ELR (cell line): Measurements from ENCODE around the gene SLC16A10.
A peak's percentile ranks its signal among the peaks of the same experiment; 100 is the strongest.
"Not testable (repeated sequence)": the region's sequence is repeated elsewhere in the genome, so short reads cannot be mapped to it uniquely, and the experiment has no call there.

Source experiments
- DNase-seq: peaks from one replicate; pipeline ENCODE4 v3.0.0-alpha.2; 2015; ENCODE audit warnings: low read depth

The SLC16A10 gene

DNA sequence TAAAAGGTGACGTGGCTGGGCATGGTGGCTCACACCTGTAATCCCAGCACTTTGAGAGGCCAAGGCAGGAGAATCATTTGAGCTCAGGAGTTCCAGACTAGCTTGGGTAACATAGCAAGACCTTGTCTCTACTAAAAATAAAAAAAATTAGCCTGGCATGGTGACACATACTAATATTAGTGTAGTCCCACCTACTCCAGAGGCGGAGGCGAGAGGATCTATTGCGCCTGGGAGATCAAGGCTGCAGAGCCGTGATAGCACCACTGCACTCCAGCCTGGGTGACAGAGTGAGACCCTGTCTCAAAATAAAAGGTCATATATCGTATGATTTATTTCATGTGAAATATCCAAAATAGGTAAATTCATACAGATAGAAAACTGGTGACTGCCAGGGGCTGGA lies 132.5 kb downstream of the SLC16A10 start:
- no peak for DNase-seq

DNA sequence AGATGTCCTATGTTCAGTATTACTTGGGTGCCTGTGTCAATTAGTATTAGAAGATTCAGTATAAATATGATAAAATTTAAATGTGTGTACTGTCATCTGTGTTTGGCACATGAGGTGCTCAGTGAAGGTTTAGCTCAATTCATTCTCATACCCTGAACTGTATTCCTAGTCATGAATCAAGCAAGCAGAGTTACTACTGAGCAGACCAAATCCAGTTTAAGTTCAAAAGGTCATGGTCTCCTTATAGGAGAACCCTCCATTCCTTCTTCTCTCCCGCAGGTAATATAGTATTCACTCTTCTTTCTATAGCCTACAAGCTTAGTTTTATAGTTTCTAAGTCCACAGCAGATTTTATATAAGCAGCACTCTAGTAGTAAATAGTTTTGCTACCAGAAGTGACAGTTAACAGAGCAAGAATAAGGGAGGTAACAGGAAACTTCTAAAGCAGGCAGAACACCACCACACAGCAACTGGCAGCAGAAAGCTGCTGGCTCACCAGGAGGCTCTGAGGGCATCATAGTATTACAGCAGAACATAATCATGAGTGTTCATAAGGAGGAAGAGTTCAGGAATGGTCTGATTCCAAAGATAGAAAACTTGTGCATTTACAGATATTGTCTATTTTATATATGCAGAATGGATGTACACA lies 133.2 kb downstream of the SLC16A10 start:
- no peak for DNase-seq

DNA sequence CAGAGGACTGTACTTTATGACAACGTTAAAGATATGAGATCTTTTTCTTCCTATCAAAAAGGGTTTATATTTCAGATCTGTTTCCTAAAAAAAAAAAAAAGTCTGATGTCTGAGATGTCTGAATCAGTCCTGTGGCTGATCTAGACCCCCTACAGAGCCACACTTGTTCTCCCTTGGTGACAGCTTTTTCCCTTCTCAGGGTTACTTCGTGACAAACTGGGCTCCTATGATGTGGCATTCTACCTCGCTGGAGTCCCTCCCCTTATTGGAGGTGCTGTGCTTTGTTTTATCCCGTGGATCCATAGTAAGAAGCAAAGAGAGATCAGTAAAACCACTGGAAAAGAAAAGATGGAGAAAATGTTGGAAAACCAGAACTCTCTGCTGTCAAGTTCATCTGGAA lies 134.5 kb downstream of the SLC16A10 start:
- DNase-seq: no peak

DNA sequence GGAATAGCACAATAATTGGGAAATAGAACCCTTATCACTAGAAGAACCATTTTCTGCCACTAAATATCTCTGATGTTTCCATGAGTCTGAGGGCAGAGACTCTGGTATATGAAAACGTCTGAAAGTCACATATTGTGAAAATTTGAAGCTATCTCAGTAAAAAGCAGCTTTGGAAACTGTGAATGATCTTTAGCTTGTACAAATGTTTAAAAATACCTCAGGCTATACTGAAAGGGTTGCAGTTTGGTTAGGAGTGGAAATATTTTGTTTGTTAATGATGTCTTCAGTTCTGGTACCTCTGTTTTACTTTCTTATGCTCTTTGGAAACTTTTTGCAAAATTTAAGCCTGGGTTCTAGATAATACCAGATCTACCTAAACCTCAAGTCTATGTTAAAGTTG lies 135.0 kb downstream of the SLC16A10 start:
- DNase-seq: no peak

DNA sequence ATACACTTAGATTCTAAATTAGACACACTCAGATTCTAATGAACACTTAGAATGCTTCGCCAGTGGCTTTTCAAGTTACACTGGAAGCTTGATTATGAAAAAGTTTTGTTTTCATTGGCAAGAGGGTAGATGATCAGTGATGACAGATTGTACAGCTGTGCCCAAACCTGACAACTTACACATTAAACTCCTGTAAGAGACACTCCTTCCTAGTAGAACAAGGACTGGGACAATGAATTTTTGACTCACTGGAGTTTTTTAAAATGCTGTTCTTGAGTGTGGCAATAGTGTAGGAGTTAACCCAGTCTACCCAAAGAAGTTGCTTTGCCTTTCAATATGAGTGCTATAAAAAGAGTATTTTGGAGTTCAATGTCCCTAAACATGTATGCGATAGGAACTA lies 140.8 kb downstream of the SLC16A10 start:
- no peak for DNase-seq

DNA sequence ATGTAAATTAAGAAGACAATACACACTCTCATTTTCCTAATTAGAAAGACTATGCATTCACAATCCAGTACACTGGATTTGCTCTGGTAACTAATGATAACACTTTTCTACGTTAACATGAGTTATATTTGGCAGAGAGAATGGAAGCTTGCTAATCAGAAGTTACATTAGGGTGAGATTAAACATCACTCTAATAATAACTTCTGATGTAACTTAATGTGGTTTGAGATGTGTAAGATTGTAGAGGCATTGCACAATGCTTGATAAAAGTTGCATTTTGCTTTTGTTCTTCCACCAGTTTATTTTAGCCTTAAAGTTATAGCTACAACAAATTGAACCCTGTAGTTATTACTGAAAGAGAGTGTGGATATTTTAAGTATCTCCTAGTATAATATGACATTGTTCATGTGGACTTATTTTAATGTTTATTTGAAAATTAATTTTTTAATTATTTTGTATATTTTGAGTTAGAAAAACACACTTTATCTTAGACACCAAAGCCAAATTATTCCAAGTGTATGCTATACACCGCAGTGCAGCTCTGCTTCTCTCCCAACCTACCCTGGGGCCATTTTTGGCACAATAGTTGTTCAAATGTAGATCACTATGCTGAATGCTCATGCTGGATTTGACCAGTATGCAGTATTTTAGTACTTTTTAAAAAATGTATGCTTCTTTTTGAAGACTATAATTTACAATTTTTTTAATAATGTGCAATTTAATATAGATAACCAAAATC lies 143.2 kb downstream of the SLC16A10 start:
- peak; percentile 59 for DNase-seq

DNA sequence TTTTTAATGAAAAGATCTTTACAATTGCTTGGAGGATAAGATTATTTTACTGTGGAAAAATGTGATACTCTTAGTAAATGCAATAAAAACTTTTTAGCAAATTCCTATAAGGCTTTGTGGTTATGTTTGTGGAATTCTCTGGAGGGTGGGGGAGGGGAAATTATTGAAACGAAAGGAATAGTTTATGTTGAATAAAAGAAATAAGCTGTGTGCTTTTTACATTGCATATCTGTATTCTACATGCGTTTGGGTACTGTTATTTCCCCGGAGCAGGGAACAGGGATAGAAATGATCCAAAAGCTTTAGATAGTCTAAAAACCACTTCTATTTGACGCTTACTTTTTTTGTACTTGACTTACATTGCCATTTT lies 143.8 kb downstream of the SLC16A10 start:
- DNase-seq: no peak

DNA sequence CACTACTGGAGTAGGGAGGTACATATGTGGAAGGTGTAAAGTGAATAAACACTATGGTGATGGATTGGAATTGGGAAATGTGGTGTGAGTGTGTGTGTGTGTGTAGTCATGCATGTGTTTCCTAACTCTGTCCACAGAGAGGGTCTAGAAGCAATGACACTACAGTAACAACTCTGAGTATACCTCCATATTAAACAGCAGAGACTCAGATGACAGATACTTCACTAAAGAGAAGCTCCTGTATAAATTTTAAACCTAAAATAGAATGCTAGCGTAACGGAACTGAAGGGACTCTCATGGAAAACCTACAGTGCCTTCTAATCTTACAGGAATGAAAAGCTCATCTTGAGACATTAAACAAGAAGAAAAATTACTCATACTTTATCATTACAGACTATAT lies 150.5 kb downstream of the SLC16A10 start:
- peak; percentile 65 for DNase-seq

DNA sequence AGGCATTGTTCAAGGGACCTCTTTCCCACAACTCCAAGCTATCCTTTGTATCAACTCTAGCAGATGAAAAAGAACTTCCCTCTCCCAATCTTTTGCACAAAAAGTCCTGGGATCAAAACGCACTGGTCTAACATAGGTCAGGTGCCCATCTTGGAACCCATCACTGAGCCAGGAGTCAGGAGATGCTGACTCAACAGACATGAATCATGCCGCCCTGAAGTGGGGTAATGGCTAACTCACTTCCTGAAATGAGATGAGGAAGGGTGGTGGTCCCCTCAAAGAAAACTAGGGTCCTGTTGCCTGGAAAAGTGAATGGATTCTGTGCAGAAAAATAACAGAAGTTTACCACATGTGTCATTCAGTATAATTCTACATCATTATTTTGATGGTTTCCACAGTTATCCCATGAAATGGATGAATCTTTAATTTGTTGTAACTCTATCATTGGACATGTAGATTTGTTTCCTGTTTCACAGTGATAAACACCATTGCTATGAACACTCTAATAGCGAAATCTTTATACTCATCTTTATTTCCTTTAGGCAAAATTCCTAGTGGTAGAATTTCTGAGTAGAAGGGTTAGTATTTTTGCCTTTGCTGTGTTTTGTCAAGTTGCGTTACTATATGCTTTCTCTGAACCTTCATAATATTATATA lies 151.3 kb downstream of the SLC16A10 start:
- DNase-seq: peak; percentile 92

DNA sequence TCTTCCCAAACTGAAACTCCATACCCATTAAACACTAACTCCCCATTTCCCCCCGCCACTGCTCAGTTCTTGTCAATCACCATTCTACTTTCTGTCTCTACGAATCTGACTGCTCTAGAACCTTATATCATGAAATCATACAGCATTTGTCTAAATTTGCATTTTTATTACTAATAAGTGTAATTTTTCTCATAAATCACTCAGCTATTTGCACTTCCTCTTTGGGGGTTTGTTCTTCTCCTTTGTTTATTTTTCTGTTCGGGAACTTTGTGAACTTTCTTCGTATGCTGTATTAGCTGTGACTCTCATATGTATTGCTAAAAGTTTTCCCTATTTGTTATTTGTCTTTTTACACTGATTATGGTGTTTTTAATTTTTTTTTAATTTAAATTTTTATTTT lies 152.2 kb downstream of the SLC16A10 start:
- DNase-seq: no peak

DNA sequence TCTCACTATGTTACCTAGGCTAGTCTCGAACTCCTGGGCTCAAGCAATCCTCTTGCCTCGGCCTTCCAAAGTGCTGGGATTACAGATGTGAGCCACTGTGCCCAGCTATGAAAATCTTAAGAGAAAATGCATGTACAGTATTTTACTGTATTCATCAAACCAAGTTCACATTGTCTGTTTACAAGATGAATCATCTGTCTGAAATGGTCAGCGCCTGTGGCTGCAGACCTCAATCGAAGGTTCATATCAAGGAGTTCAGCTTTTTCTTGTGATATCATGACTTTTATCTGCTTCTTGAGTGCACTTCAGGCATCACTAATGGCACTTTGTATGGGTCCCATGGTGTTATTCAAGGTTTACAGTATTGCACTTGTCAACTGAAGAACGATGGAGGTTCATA lies 155.1 kb downstream of the SLC16A10 start:
- peak; percentile 86 for DNase-seq

DNA sequence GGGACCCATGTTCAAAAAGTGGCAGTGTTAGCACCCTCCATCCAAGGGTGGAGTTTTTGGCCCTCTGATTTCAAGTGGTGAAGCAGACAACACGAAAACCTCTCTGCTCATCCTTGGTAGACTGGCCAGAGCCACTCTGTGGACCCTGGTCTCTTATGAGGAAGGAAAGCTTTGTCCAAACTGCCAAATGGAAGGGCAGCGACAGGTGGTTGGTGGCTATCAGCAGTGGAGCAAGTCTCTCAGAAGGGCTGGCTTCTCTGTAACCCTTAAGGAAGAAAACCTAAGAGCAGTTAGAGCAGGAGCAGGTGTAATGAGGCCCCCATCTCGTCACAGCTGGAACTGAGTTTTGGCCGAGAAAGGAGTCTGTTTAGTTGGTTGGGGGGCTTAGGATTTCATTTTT lies 155.8 kb downstream of the SLC16A10 start:
- no peak for DNase-seq

DNA sequence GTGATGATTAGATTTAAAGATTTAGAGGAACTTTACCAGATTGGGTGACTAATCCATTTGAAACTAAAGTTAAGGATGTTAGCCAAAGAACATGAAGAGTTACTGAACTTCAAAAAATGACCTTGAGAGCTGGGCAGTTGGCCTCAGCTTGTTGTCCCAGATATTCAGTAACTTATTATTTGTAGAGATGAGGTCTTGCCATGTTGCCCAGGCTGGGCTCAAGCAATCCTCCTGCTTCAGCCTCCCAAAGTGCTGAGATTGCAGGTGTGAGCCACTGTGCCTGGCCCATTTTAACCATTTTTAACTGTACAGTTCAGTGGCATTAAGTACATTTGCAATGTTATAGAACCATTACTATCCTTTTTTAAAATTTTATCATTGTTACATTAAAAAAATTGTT lies 161.5 kb downstream of the SLC16A10 start:
- DNase-seq: no peak

DNA sequence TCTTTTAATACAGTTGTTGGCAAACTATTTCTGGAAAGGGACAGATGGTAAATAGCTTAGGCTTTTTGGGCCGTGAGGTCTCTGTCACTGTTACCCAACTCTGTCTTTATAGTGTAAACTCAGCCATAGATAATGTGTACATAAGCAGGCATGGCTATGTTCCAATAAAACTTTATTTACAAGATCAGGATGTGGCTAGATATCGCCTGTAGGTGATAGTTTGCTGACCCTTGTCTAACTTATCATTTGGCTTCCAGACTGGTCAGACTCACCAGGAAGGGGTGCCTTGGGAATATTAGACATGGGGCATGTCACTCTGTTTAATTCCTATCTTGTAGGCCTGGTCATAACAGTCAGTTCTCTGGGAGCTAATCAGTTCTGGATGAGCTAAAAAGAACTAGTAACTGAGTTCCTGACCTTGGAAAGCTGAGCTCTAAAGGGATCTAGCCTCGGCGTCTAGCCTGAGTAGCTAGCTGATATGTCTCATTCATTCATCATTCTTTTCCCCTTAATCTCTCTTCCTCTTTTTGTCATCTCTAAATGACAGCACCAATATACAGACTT lies 163.6 kb downstream of the SLC16A10 start:
- DNase-seq: no peak

DNA sequence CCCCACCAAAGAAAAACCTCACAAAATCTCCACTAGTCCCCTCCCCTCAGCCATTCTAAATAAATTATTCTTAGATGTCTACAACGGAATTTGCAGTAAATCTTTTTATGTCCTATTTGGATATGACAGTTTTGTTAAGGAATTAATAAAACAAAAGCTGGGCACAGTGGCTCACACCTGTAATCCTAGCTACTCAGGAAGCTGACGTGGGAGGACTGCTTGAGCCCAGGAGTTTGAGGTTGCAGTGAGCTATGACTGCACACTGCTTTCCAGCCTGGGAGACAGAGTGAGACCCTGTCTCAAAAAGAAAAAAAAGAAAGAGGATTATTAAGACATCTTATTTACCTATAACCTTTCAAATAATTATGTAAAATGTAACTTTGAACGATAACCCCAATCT lies 165.4 kb downstream of the SLC16A10 start:
- no peak for DNase-seq

DNA sequence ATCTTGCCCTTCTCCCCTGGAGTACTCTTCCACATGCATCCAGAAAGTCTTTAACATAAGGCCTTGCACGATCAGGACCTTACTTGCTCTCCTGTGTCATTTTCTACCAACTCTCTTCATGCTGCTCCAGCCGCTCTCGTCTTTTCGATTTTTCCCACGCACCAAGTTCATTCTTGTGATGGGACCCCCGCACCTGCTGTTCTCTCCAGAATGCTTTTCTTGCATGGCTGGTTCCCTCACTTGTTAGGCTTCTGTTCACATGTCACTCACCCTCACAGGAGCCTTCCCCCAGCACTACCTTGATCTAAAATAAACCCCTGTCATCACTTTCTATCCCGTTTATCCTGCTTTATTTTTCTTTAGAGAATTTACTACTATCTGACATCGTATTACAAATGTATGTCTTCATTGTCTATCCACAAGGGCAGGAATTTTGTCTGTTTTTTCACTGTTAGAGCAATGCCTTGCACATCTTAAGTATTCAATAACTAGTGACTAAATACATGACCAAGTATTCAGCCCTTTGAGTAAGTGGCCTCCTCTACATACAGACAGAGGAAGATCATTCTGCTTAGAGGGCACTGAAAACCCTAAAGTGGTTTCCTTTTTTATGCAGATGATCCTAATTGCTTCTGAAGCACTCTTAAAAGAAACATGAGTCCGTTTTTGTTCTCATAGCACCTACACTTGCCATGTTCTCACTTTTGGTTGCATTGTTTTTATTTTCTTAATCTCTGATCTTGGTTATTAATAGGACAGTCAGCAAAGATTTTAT lies 166.9 kb downstream of the SLC16A10 start:
- DNase-seq: no peak

DNA sequence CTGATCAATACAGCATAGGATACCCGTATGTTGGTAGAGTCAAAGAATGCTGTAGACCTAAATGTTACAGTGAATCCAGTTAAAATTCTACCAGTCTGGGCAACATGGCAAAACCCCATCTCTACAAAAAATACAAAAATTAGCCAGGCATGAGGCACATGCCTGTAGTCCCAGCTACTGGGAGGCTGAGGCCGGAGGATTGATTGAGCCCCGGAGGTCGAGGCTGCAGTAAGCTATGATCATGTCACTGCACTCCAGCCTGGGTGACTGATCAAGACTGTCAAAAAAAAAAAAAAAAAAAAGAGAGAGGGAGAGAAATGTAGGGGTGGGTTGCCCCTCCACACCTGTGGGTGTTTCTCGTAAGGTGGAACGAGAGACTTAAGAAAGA lies 167.5 kb downstream of the SLC16A10 start:
- no peak for DNase-seq

DNA sequence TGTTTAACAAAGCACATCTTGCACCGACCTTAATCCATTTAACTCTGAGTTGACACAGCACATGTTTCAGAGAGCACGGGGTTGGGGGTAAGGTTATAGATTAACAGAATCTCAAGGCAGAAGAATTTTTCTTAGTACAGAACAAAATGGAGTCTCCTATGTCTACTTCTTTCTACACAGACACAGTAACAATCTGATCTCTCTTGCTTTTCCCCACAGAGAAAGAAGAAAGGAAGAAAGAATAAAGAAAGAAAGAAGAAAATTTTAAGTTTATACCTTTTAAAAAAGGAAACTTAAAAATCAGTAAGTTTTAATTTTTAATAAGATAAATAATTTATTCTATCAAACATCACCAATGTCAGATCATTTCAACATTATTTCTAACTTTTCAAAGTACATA lies 168.5 kb downstream of the SLC16A10 start:
- not testable (repeated sequence) for DNase-seq

DNA sequence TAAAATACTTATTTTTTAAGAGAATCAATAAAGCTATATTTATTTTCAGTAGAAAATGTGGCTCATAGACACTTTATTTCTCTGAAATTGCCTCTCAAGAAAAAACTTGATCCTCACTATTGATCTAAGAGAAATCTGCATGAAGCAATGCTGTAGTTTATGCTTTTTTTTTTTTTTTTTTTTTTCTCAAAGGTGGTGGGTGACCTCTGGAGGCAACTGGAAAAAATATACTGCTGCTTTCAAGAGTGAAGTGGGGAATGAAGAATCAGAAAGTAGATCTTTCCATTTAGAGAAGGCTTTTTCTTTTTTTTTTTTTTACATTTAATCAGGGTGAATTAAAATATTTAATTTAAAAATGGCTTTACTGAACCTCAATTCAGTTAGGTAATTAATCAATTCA lies 169.3 kb downstream of the SLC16A10 start:
- DNase-seq: peak; percentile 51

DNA sequence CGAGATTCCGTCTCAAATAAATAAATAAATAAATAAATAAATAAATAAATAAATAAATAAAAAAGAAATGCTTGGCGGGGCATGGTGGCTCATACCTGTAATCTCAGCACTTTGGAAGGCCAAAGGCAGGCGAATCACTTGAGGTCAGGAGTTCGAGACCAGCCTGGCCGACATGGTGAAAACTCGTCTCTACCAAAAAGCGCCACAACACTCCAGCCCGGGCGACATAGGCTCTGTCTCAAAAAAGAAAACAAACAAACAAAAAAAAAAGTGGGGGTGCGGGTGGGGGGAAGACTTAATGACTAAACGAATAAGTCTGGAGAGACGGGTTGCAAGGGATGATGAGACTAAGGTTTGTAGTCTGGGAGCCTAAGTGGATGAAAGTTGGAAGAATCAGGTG lies 170.7 kb downstream of the SLC16A10 start:
- no peak for DNase-seq

DNA sequence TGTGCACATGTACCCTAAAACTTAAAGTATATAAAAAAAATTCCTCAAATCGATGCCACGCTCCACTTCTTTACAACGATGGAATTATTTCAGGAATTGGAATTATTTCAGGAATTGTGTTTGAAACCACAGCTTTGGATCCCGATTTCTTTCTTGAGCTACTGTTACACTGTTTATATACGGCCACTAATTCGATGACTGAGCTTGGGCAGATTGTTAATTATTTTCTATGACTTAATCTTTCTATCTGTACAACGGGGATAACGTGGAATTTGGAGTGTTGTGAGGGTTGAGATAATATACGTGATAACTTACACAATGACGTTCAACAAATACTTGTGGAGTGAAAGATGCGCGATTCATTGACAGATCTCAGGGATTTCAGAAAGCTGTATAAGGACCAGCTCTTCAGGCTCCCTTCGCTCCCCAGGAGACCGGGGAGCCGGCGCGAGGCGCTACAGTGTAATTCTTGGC lies 171.3 kb downstream of the SLC16A10 start:
- peak; percentile 49 for DNase-seq
